ENCODE data around the gene SMIM13. TPM values are rescaled to one million over a fixed set of nuclear protein-coding genes. Genes with fewer than 3 reads are reported as not detected.

The SMIM13 gene
- polyA plus RNA-seq, 1 donor (not counting 4 experiments of a cell fraction or from before 2014, with no cell fraction given): 7.7 TPM

DNA sequence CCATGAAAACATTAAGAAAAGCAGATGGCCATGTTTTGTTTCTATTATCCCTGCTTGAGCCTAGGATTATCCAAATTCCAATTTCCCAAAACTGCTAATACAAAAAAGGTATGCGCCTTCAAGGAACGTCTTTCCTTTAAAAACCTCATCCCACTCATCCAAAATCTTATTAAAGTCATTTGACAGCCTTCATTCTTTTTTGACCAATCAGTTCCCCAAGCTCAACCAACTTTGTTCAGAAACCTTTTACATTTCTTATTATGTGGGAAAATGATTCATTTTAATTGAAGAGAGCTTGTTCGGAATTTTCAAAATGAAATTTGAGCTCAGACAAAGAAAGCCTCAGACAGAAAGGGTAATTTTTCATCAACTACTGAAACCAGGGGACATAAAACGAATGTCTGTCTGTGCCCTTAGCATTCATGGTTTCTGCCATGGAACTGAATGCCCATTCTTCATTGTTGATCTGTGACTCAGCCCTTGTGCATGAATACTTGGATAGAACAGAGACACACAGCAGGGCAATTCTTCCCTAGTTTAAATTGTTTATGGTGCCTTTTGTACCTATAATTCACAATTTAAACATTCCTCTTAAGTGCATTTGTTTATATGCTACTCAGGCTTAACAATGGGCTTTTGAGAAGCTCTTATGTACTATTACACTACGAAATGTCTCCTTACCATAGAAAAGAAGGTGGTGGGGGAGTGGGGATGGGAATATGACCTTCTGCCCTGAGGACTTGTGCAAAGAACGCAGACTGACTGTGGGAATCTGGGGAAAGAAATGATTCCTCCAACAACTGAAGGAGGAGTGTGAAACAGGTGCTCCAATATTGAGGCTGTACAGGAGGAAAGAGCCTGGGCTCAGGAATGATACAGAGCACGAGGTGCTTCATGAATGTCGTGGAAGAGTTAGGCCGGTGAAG is 67.7 kb downstream of the SMIM13 start:
- H3K27ac ChIP-seq (ENCODE audit: control insufficient read depth, insufficient read depth, low read length): peak overlapping the region; percentile 50
- H3K27me3 ChIP-seq (ENCODE audit: control insufficient read depth, extremely low read depth, insufficient read depth, low read length): no peaks in the 10 kb centered on the region
- H3K9me3 ChIP-seq (ENCODE audit: control insufficient read depth, low read depth, low read length): no peaks in the 10 kb centered on the region
- FAIRE-seq (peak; percentile 90), DNase-seq (ENCODE audit: low read depth, low spot score) (no peak)
- H3K36me3 ChIP-seq (ENCODE audit: control insufficient read depth in 2 of 2, extremely low read depth in 1 of 2, insufficient read depth in 2 of 2, low read length in 2 of 2): no peaks in the 10 kb centered on the region
- no peak overlapping the region for H3K4me2 ChIP-seq (ENCODE audit: control insufficient read depth, extremely low read depth, insufficient read depth, low read depth, low read length)
- H3K4me3 ChIP-seq (ENCODE audit: control insufficient read depth in 2 of 3, extremely low read depth in 1 of 3, insufficient read depth in 2 of 3, low read depth in 1 of 3, low read length in 3 of 3): no peak overlapping the region
- H3K79me2 ChIP-seq (ENCODE audit: control insufficient read depth, insufficient read depth, low read length): no peaks in the 10 kb centered on the region
- TF ChIP-seq EZH2 (IDR thresholded peaks at IDR 0.05; ENCODE audit: low read length): no peak
- H3K9ac ChIP-seq (ENCODE audit: control insufficient read depth, extremely low read depth, insufficient read depth, low read length): no peak overlapping the region
- H3K4me1 ChIP-seq (ENCODE audit: control insufficient read depth, extremely low read depth, insufficient read depth, low read length): peaks cover 12% of the 10 kb centered on the region
- H2AFZ ChIP-seq (ENCODE audit: control insufficient read depth, low read length): no peak overlapping the region
- no peaks in the 10 kb centered on the region for H3K9me1 ChIP-seq (ENCODE audit: control insufficient read depth, extremely low read depth, insufficient read depth, low read length)
- no peaks in the 10 kb centered on the region for H4K20me1 ChIP-seq (ENCODE audit: control insufficient read depth, extremely low read depth, insufficient read depth, low read length)
- dilution Hi-C loops (cut with MboI; ENCODE audit: extremely low pct_ligation_motif_present, low sequenced_read_pairs): no loop called here

DNA sequence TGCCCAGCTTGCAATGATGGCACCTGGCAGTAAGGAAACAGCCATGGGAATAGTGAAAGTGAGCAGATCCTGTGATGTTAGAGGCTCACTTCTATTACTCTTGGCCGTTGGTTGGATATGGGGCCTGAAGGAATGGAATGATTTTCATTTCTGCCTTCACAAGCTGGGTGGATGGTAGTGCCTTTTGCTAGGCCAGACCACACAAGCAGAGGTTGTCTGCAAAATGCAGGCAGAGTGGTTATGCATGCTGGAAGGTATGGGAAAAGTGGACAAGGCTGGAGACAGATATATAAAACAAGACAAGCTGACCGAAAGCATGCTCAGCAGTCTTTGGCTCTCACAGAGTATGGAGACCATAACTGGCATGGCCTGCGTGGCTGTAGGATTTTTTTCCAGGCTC is 68.6 kb downstream of the SMIM13 start:
- H3K9me1 ChIP-seq (ENCODE audit: control insufficient read depth, extremely low read depth, insufficient read depth, low read length): no peaks in the 10 kb centered on the region
- FAIRE-seq: no peak
- no peaks in the 10 kb centered on the region for H3K79me2 ChIP-seq (ENCODE audit: control insufficient read depth, insufficient read depth, low read length)
- H3K36me3 ChIP-seq (ENCODE audit: control insufficient read depth in 2 of 2, extremely low read depth in 1 of 2, insufficient read depth in 2 of 2, low read length in 2 of 2): no peaks in the 10 kb centered on the region
- no peak for TF ChIP-seq CTCF (optimal IDR thresholded peaks at IDR 0.05 in 1 of 3, IDR thresholded peaks at IDR 0.05 in 1 of 3, conservative IDR thresholded peaks at IDR 0.05 in 1 of 3; ENCODE audit: extremely low read depth in 1 of 3, insufficient read depth in 2 of 3, low read length in 3 of 3)
- no peak for TF ChIP-seq EZH2 (IDR thresholded peaks at IDR 0.05; ENCODE audit: low read length)
- H3K4me1 ChIP-seq (ENCODE audit: control insufficient read depth, extremely low read depth, insufficient read depth, low read length): peaks cover 12% of the 10 kb centered on the region
- H4K20me1 ChIP-seq (ENCODE audit: control insufficient read depth, extremely low read depth, insufficient read depth, low read length): no peaks in the 10 kb centered on the region
- no peak overlapping the region for H2AFZ ChIP-seq (ENCODE audit: control insufficient read depth, low read length)
- H3K4me3 ChIP-seq (ENCODE audit: control insufficient read depth in 2 of 3, extremely low read depth in 1 of 3, insufficient read depth in 2 of 3, low read depth in 1 of 3, low read length in 3 of 3): no peak overlapping the region
- no peak overlapping the region for H3K4me2 ChIP-seq (ENCODE audit: control insufficient read depth, extremely low read depth, insufficient read depth, low read depth, low read length)
- H3K9ac ChIP-seq (ENCODE audit: control insufficient read depth, extremely low read depth, insufficient read depth, low read length): no peak overlapping the region
- dilution Hi-C loops (cut with MboI; ENCODE audit: extremely low pct_ligation_motif_present, low sequenced_read_pairs): no loop called here
- no peaks in the 10 kb centered on the region for H3K27me3 ChIP-seq (ENCODE audit: control insufficient read depth, extremely low read depth, insufficient read depth, low read length)
- no peak overlapping the region for H3K27ac ChIP-seq (ENCODE audit: control insufficient read depth, insufficient read depth, low read length)
- no peaks in the 10 kb centered on the region for H3K9me3 ChIP-seq (ENCODE audit: control insufficient read depth, low read depth, low read length)
- DNase-seq (ENCODE audit: low read depth, low spot score): no peak

Measured in keratinocyte (primary cell).